BE2C (cell line): Measurements from ENCODE around the gene TMEM244.

ENCODE experiments used
- DNase-seq: peaks from one replicate; pipeline ENCODE4 v3.0.0-alpha.2; 2020
- H3K27me3 ChIP-seq: fragments of 250-450 bp; sonication (Bioruptor Pico); 2 replicates; pipeline ENCODE4 v1.5.1; 2020; ENCODE audit warnings: mild to moderate bottlenecking
- H3K36me3 ChIP-seq: fragments of 250-450 bp; sonication (Bioruptor Pico); 2 replicates; pipeline ENCODE4 v1.5.1; 2020; ENCODE audit warnings: mild to moderate bottlenecking
- H3K4me1 ChIP-seq: fragments of 250-450 bp; sonication (Bioruptor Pico); 2 replicates; pipeline ENCODE4 v1.5.1; 2020
- H3K4me3 ChIP-seq: 2 replicates; pipeline ENCODE4 v1.5.1; 2011; ENCODE audit warnings: low read depth, low read length
- H3K9me3 ChIP-seq: fragments of 250-450 bp; sonication (Bioruptor Pico); 2 replicates; pipeline ENCODE4 v1.5.1; 2020
- TF ChIP-seq, protein P1 (sequence below): IDR thresholded peaks from 2 replicates; pipeline ENCODE4 v1.5.1; 2012; ENCODE audit warnings: mild to moderate bottlenecking, low read depth, low read length

Gene TMEM244

DNA sequence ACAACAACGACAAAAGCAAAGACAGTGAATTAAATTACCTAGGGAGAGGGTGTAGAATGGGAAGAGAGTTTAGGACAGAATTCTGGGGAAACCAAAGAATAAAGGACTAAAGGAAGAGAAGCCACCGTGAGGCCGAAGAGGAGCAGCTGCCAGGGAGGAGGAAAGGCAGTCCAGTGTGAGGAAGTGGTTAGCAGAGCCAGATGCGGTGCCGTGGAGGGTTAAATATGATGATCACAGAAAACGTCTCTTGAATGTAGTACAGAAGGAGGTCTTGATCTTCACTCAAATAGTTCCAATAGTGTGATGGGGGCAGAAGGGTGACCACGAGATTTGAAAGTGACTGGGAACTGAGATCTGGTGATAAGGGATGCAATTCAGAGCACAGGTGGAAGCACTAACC is 67.7 kb downstream of the TMEM244 start:
- Histone ChIP-seq H3K36me3 (no peaks in the 10 kb centered on the region), H3K27me3 (no peaks in the 10 kb centered on the region), H3K9me3 (no peaks in the 10 kb centered on the region), H3K4me3 (no peak overlapping the region), H3K4me1 (no peaks in the 10 kb centered on the region)
- DNase-seq: no peak
- TF ChIP-seq, protein P1, sequence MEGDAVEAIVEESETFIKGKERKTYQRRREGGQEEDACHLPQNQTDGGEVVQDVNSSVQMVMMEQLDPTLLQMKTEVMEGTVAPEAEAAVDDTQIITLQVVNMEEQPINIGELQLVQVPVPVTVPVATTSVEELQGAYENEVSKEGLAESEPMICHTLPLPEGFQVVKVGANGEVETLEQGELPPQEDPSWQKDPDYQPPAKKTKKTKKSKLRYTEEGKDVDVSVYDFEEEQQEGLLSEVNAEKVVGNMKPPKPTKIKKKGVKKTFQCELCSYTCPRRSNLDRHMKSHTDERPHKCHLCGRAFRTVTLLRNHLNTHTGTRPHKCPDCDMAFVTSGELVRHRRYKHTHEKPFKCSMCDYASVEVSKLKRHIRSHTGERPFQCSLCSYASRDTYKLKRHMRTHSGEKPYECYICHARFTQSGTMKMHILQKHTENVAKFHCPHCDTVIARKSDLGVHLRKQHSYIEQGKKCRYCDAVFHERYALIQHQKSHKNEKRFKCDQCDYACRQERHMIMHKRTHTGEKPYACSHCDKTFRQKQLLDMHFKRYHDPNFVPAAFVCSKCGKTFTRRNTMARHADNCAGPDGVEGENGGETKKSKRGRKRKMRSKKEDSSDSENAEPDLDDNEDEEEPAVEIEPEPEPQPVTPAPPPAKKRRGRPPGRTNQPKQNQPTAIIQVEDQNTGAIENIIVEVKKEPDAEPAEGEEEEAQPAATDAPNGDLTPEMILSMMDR: no peak

DNA sequence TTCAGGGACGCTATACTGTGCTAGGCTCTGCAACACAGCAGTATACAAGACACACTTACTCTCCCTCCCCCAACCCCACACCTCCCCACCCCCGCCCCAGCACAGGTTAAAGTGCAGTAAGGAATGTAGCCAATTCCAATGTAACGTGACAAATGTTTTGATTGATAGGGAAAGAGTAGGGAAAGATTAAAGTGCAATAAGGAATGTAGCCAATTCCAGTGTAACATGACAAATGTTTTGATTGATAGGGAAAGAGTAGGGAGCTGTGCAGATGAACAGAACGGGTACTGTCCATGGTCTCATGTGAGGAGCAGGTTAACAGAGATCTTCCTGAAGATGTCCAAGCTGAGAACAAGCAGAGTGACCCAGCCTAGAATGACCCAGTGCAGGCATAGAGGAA is 69.1 kb downstream of the TMEM244 start:
- TF ChIP-seq, protein P1: no peak
- Histone ChIP-seq H3K27me3 (no peaks in the 10 kb centered on the region), H3K4me1 (no peaks in the 10 kb centered on the region), H3K4me3 (no peak overlapping the region), H3K9me3 (no peaks in the 10 kb centered on the region), H3K36me3 (no peaks in the 10 kb centered on the region)
- no peak for DNase-seq

DNA sequence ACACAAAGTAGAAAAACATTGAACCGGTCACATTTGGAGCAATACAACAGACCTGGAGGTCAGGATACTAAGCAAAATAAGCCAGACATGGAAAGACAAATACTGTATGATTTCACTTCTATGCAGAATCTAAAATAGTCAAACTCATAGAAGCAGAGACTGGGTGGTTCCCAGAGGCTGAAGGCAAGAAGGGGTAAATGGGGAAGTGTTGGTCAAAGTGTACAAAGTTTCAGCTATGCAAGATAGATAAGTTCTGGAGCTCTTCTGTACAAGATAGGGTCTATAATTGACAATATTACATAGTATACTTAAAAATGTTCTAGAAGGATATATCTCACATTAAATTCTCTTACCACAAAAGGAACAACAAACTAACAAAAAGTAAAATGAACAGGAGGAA is 70.3 kb downstream of the TMEM244 start:
- TF ChIP-seq, protein P1: no peak

DNA sequence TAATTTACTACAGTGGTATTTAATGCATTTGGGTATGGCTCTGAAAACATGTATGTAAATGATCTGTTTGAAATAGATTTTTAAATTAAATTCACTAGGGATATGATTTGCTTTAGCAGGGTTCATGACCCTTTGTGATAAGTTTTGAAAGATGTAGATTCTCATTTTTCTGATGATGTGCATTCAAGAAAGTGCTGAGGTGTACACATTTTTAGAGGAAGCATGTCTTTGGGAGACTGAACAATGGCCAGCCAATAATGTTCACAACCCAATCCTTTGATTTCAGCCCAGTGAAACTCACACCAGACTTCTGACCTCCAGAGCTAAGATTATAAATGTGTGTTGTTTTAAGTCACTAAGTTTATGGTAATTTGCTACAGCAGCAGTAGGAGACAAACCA is 71.1 kb downstream of the TMEM244 start:
- no peak overlapping the region for H3K4me3 ChIP-seq
- H3K9me3 ChIP-seq: no peaks in the 10 kb centered on the region
- TF ChIP-seq, protein P1: no peak
- no peaks in the 10 kb centered on the region for H3K27me3 ChIP-seq
- H3K4me1 ChIP-seq: no peaks in the 10 kb centered on the region
- H3K36me3 ChIP-seq: no peaks in the 10 kb centered on the region
- DNase-seq: no peak

More for the DNA sequence above, 70.3 kb downstream of the TMEM244 start:
- Histone ChIP-seq H3K36me3 (no peaks in the 10 kb centered on the region), H3K4me3 (no peak overlapping the region), H3K9me3 (no peaks in the 10 kb centered on the region), H3K27me3 (no peaks in the 10 kb centered on the region), H3K4me1 (no peaks in the 10 kb centered on the region)
- DNase-seq: no peak

DNA sequence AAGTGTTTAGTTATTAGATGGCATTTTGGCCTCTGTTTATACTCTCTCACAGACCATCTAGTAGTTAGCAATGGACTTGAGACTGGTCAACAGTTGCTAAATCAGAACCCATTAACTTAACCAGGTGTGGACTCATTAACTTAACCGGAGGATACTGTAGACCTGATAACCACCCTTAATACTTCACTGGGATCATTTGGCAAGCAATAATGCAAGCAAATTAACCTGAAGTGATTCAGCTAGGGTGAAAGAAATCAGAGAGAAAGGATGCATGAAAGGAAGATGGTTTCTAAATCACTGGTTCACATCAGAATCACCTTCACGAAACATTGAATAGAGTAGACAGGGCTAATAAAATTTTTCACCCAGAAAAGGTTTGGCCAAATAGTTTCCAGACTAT is 73.3 kb downstream of the TMEM244 start:
- TF ChIP-seq, protein P1: no peak
- no peak for DNase-seq
- Histone ChIP-seq H3K36me3 (no peaks in the 10 kb centered on the region), H3K4me3 (no peak overlapping the region), H3K27me3 (no peaks in the 10 kb centered on the region), H3K9me3 (no peaks in the 10 kb centered on the region), H3K4me1 (no peaks in the 10 kb centered on the region)

DNA sequence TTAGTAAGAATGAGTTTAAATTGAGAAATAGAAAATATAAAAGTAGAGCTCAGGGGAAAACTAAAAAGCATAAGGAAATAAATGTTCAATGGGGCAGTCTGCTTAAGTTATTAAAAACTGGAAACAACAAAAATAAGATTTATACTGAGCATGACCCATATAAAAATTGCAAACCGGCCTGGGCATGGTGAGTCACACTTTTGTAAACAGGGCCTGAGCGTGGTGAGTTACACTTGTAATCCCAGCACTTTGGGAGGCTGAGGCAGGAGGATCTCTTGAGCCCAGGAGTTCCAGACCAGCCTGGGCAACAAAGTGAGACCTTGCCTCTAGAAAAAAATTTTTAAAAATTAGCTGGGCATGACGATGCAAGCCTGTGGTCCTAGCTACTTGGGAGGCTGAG is 74.6 kb downstream of the TMEM244 start:
- Histone ChIP-seq H3K4me1 (no peaks in the 10 kb centered on the region), H3K9me3 (no peaks in the 10 kb centered on the region), H3K4me3 (no peak overlapping the region), H3K27me3 (no peaks in the 10 kb centered on the region), H3K36me3 (no peaks in the 10 kb centered on the region)
- no peak for DNase-seq
- TF ChIP-seq, protein P1: no peak
